HepG2 (cell line): ENCODE measurements around the gene FBXW8. TPM values are rescaled to one million over a fixed set of nuclear protein-coding genes. Genes with fewer than 3 reads are reported as not detected.
A peak's percentile ranks its signal among the peaks of the same experiment; 100 is the strongest.

Experiments
- AKNA ChIP-seq: sonication (generic); formaldehyde crosslinking; IDR thresholded peaks from 2 replicates; pipeline ENCODE4 v1.4.0; 2020; ENCODE audit warnings: missing genetic modification reagents, borderline replicate concordance
- ELK4 ChIP-seq: sonication (generic); formaldehyde crosslinking; IDR thresholded peaks from 2 replicates; pipeline ENCODE4 v1.9.0; 2021; ENCODE audit warnings: missing genetic modification reagents, borderline replicate concordance
- HNRNPUL1 ChIP-seq: fragments of 200-400 bp; formaldehyde crosslinking; IDR thresholded peaks from 2 replicates; pipeline ENCODE4 v1.6.1; 2017; ENCODE audit warnings: low read depth, mild to moderate bottlenecking, low read length, moderate library complexity
- PAF1 ChIP-seq: IDR thresholded peaks from 2 replicates; pipeline ENCODE4 v1.6.1; 2016; ENCODE audit warnings: missing genetic modification reagents, missing compliant biosample characterization
- POGZ ChIP-seq: sonication (generic); formaldehyde crosslinking; IDR thresholded peaks from 2 replicates; pipeline ENCODE4 v1.4.0; 2020; ENCODE audit warnings: mild to moderate bottlenecking, missing genetic modification reagents
- PRPF4 ChIP-seq: fragments of 200-400 bp; formaldehyde crosslinking; IDR thresholded peaks from 2 replicates; pipeline ENCODE4 v1.6.1; 2016; ENCODE audit warnings: low read length, low read depth; ENCODE audit not compliant: poor library complexity, severe bottlenecking
- RBAK ChIP-seq: sonication (generic); formaldehyde crosslinking; IDR thresholded peaks from 2 replicates; pipeline ENCODE4 v1.5.1; 2020; ENCODE audit warnings: mild to moderate bottlenecking, missing genetic modification reagents
- REXO4 ChIP-seq: sonication (generic); formaldehyde crosslinking; IDR thresholded peaks from 2 replicates; pipeline ENCODE4 v1.8.0; 2022; ENCODE audit warnings: missing genetic modification reagents, mild to moderate bottlenecking, borderline replicate concordance
- SMAD3 ChIP-seq: sonication (generic); formaldehyde crosslinking; IDR thresholded peaks from 2 replicates; pipeline ENCODE4 v1.4.0; 2020; ENCODE audit warnings: missing genetic modification reagents
- SOX5 ChIP-seq: IDR thresholded peaks from 2 replicates; pipeline ENCODE4 v1.6.1; 2016; ENCODE audit warnings: borderline replicate concordance
- SP4 ChIP-seq: sonication (generic); formaldehyde crosslinking; IDR thresholded peaks from 2 replicates; pipeline ENCODE4 v1.8.1; 2023; ENCODE audit warnings: mild to moderate bottlenecking, missing genetic modification reagents
- TBL1XR1 ChIP-seq: fragments of 150-350 bp; IDR thresholded peaks from 2 replicates; pipeline ENCODE4 v1.6.1; 2014; ENCODE audit warnings: borderline replicate concordance, low read length; ENCODE audit not compliant: partially characterized antibody
- TEAD2 ChIP-seq: sonication (generic); formaldehyde crosslinking; IDR thresholded peaks from 2 replicates; pipeline ENCODE4 v1.9.0; 2021; ENCODE audit warnings: missing genetic modification reagents
- TRIM24 ChIP-seq: sonication (generic); formaldehyde crosslinking; IDR thresholded peaks from 2 replicates; pipeline ENCODE4 v1.8.0; 2022; ENCODE audit warnings: mild to moderate bottlenecking, missing genetic modification reagents
- ZBTB25 ChIP-seq: IDR thresholded peaks from 2 replicates; pipeline ENCODE4 v1.6.1; 2018; ENCODE audit warnings: missing genetic modification reagents
- ZBTB42 ChIP-seq: sonication (generic); formaldehyde crosslinking; IDR thresholded peaks from 2 replicates; pipeline ENCODE4 v1.5.0; 2020; ENCODE audit warnings: mild to moderate bottlenecking, missing genetic modification reagents
- ZNF431 ChIP-seq: sonication (generic); formaldehyde crosslinking; IDR thresholded peaks from 2 replicates; pipeline ENCODE4 v1.9.0; 2022; ENCODE audit warnings: missing genetic modification reagents, low read depth, mild to moderate bottlenecking, borderline replicate concordance
- ZNF563 ChIP-seq: sonication (generic); formaldehyde crosslinking; IDR thresholded peaks from 2 replicates; pipeline ENCODE4 v1.8.0; 2022; ENCODE audit warnings: mild to moderate bottlenecking, moderate library complexity, missing genetic modification reagents
- ZNF891 ChIP-seq: sonication (generic); formaldehyde crosslinking; IDR thresholded peaks from 2 replicates; pipeline ENCODE4 v1.5.0; 2020; ENCODE audit warnings: mild to moderate bottlenecking, missing genetic modification reagents
- polyA plus RNA-seq, 8 experiments: library from polyadenylated mRNA; depleted of rRNA in 3 of 8; stranded (reverse) in 7 of 8; unstranded in 1 of 8; fragments of >200 nt; fragmentation: Illumina TruSeq in 4 of 8; extraction: Trizol in 4 of 8; gene quantifications; 2 replicates each; pipeline versions ENCODE4 v1.2.1 to v1.2.3, GENCODE V29; 2011 to 2016; ENCODE audit warnings: low read depth in 4 of 8, missing spikeins in 1 of 8, mixed read lengths in 1 of 8; ENCODE audit not compliant: insufficient read depth in 1 of 8
- total RNA-seq, 5 experiments: library from RNA; depleted of rRNA; stranded (reverse); fragments of >200 nt; fragmentation: Illumina TruSeq; extraction: Trizol; gene quantifications; 2 replicates each; pipeline ENCODE4 v1.2.3, GENCODE V29; 2016; ENCODE audit warnings: low read depth in 1 of 5
- TF ChIP-seq, protein P1 (sequence below): sonication (generic); formaldehyde crosslinking; IDR thresholded peaks from 2 replicates; pipeline ENCODE4 v1.5.0; 2020; ENCODE audit warnings: mild to moderate bottlenecking, missing genetic modification reagents

The FBXW8 gene
- total and polyA plus RNA-seq, 2 of the 13 experiments (the other 11 are each of a cell fraction or from before 2014, with no cell fraction given) = 5.1 to 5.9 TPM

DNA sequence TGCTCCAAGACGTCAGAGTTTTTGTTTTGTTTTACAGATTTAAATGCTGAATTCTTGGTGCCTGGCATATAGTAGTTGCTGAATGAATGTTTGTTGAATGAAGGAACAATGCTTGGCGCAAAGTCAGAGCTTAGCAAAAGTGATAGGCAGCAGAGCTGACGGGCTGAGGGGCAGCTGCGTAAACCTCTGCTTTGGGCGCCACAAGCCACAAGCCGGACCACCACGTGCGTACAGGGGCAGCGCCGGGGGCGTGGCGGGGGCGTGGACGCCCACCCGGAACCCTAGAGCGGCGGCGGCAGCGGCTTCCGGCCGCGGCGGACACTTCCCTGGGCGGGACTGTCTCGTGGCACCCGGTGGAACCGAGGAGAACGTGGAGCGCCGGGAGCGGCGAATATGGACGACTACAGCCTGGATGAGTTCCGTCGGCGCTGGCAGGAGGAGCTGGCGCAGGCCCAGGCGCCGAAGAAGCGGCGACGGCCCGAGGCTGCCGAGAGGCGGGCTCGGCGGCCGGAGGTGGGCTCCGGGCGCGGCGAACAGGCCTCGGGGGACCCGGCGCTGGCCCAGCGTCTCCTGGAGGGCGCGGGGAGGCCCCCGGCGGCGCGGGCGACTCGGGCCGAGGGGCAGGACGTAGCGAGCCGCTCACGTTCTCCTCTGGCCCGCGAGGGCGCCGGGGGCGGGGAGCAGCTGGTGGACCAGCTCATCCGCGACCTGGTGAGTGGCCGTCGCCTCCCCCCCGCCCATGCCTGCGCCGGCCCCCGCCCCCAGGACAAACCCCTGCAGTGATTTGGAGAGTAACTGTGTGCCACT lies at the start of gene FBXW8 (continued):
- TF ChIP-seq, protein P1, sequence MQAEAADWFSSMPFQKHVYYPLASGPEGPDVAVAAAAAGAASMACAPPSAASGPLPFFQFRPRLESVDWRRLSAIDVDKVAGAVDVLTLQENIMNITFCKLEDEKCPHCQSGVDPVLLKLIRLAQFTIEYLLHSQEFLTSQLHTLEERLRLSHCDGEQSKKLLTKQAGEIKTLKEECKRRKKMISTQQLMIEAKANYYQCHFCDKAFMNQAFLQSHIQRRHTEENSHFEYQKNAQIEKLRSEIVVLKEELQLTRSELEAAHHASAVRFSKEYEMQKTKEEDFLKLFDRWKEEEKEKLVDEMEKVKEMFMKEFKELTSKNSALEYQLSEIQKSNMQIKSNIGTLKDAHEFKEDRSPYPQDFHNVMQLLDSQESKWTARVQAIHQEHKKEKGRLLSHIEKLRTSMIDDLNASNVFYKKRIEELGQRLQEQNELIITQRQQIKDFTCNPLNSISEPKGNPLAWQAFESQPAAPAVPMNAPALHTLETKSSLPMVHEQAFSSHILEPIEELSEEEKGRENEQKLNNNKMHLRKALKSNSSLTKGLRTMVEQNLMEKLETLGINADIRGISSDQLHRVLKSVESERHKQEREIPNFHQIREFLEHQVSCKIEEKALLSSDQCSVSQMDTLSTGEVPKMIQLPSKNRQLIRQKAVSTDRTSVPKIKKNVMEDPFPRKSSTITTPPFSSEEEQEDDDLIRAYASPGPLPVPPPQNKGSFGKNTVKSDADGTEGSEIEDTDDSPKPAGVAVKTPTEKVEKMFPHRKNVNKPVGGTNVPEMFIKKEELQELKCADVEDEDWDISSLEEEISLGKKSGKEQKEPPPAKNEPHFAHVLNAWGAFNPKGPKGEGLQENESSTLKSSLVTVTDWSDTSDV = no peak
- peak; percentile 41 for TF ChIP-seq SOX5
- no peak for TF ChIP-seq REXO4 (CRISPR knock-in tag)
- TF ChIP-seq RBAK = no peak
- no peak for TF ChIP-seq ZBTB42
- no peak for TF ChIP-seq HNRNPUL1
- no peak for TF ChIP-seq ZNF891
- TF ChIP-seq PAF1 = no peak
- TF ChIP-seq ZNF431 (CRISPR knock-in tag) = no peak
- TF ChIP-seq PRPF4 = no peak
- TF ChIP-seq TEAD2 (CRISPR knock-in tag) = no peak
- peak; percentile 82 for TF ChIP-seq POGZ (CRISPR knock-in tag)
- TF ChIP-seq AKNA (CRISPR knock-in tag) = 0 out of 2 replicates have a peak, but pooled peaks have one; percentile 67
- no peak for TF ChIP-seq TRIM24 (CRISPR knock-in tag)
- TF ChIP-seq ZBTB25 = peak; percentile 68; the same call in 1 of the 2 replicates
- TF ChIP-seq SMAD3 (CRISPR knock-in tag) = no peak
- TF ChIP-seq ELK4 (CRISPR knock-in tag) = no peak
- TF ChIP-seq TBL1XR1 = no peak
- peak; percentile 90 for TF ChIP-seq SP4 (CRISPR knock-in tag)
- TF ChIP-seq ZNF563 = peak; percentile 90
